Measurements from ENCODE around the gene CHD2. TPM values are rescaled to one million over a fixed set of nuclear protein-coding genes. Genes with fewer than 3 reads are reported as not detected.

The CHD2 gene
- total RNA-seq, 1 experiment from 2014 or later: 120 TPM

DNA sequence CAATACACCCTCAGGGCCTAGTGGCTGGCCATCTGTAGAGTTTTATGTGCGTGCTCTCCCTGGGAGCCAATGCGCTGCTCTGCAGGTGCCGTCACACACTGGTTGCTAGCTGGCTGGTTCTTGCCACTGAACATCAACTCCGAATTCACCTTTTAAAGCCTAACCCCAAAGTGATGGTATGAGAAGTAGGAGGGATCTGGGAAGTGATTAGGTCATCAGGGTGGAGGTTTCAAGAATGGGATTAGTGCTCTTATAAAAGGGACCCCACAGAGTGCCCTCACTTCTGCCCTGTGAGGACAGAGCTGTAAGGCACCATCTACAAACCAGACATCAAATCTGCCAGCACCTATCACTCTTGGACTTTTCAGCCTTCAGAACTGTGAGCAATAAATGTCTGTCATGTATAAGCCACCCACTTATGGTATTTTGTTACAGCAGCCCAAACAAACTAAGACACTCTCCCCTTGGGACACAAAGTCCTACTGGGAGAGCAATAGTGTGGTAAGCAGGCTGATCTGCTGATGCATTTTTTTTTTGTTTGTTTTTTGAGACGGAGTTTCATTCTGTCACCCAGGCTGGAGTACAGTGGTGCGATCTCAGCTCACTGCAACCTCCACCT is 168.6 kb downstream of the CHD2 start:
- CTCF ChIA-PET: no interaction called here
- no TSS peak for BruUV-seq (replicated peaks)
- peaks cover 28% of the 10 kb centered on the region for H3K4me1 ChIP-seq (replicated peaks; ENCODE audit: insufficient read depth)

DNA sequence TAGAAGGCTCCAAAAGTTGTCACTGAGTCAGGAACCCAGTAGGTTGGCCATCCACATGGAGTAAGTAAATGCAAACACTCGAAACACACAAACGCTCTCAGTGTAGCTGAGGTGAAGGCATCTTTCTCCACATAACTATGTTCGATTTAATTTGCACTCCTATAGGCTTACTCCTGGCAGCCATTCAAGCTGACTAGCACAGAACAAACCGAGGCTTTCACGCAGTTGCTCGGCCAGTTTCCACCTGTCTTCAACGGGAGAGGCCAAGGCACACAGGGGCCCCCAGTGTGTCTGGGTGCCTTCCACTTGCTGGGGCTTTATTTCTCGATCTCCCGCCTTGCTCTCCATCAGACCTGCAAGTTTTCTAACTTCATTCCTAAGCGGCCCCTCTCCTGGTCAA is 170.0 kb downstream of the CHD2 start:
- Histone ChIP-seq H3K4me2 (no peak overlapping the region), H3K9me2 (ENCODE audit: insufficient read depth) (no peaks in the 10 kb centered on the region), H3K36me3 (ENCODE audit: low read depth) (no peaks in the 10 kb centered on the region), H3K9me3 (ENCODE audit: insufficient read depth, low read depth) (no peaks in the 10 kb centered on the region), H3K4me3 (no peak overlapping the region), H3K27me3 (ENCODE audit: insufficient read depth, low read depth) (0 out of 2 replicates have a peak, but pooled peaks cover 4% of the 10 kb centered on the region), H4K20me1 (ENCODE audit: insufficient read depth) (no peaks in the 10 kb centered on the region), H3K79me2 (ENCODE audit: low read depth) (no peaks in the 10 kb centered on the region), H3K27ac (no peak overlapping the region), H3F3A (ENCODE audit: insufficient read depth, low read depth) (peaks cover 13% of the 10 kb centered on the region), H3K4me1 (replicated peaks; ENCODE audit: insufficient read depth) (peaks cover 19% of the 10 kb centered on the region), H2AFZ (no peak overlapping the region)
- no TSS peak for BruUV-seq (replicated peaks)
- ChIA-PET POLR2A (ENCODE audit: unreplicated experiment) (no interaction called here), CTCF (no interaction called here)
- intact Hi-C loops (cut with micrococcal nuclease; ENCODE audit: unreplicated experiment): loop anchor here (5.0 kb wide), 1 partner anchor 268 kb away; no protein-coding TSS in a partner anchor
- TF ChIP-seq, protein P1, sequence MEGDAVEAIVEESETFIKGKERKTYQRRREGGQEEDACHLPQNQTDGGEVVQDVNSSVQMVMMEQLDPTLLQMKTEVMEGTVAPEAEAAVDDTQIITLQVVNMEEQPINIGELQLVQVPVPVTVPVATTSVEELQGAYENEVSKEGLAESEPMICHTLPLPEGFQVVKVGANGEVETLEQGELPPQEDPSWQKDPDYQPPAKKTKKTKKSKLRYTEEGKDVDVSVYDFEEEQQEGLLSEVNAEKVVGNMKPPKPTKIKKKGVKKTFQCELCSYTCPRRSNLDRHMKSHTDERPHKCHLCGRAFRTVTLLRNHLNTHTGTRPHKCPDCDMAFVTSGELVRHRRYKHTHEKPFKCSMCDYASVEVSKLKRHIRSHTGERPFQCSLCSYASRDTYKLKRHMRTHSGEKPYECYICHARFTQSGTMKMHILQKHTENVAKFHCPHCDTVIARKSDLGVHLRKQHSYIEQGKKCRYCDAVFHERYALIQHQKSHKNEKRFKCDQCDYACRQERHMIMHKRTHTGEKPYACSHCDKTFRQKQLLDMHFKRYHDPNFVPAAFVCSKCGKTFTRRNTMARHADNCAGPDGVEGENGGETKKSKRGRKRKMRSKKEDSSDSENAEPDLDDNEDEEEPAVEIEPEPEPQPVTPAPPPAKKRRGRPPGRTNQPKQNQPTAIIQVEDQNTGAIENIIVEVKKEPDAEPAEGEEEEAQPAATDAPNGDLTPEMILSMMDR (conservative IDR thresholded peaks at IDR 0.05): no peak
- no peak for TF ChIP-seq EZH2 (IDR thresholded peaks at IDR 0.05; ENCODE audit: low read depth)
- no peak for DNase-seq

More for the DNA sequence above, 168.6 kb downstream of the CHD2 start:
- no peak overlapping the region for H2AFZ ChIP-seq
- DNase-seq: no peak
- H3K4me3 ChIP-seq: no peak overlapping the region
- no peak overlapping the region for H3K27ac ChIP-seq
- no peaks in the 10 kb centered on the region for H3K9me2 ChIP-seq (ENCODE audit: insufficient read depth)
- H3K9me3 ChIP-seq (ENCODE audit: insufficient read depth, low read depth): no peaks in the 10 kb centered on the region
- no peak overlapping the region for H3K4me2 ChIP-seq
- intact Hi-C loops (cut with micrococcal nuclease; ENCODE audit: unreplicated experiment): no loop called here
- POLR2A ChIA-PET (ENCODE audit: unreplicated experiment): no interaction called here
- H3K79me2 ChIP-seq (ENCODE audit: low read depth): no peaks in the 10 kb centered on the region
- peaks cover 8% of the 10 kb centered on the region for H3F3A ChIP-seq (ENCODE audit: insufficient read depth, low read depth)
- no peaks in the 10 kb centered on the region for H4K20me1 ChIP-seq (ENCODE audit: insufficient read depth)
- TF ChIP-seq EZH2 (IDR thresholded peaks at IDR 0.05; ENCODE audit: low read depth): no peak
- TF ChIP-seq, protein P1 (conservative IDR thresholded peaks at IDR 0.05): no peak
- no peaks in the 10 kb centered on the region for H3K27me3 ChIP-seq (ENCODE audit: insufficient read depth, low read depth)
- no peaks in the 10 kb centered on the region for H3K36me3 ChIP-seq (ENCODE audit: low read depth)

DNA sequence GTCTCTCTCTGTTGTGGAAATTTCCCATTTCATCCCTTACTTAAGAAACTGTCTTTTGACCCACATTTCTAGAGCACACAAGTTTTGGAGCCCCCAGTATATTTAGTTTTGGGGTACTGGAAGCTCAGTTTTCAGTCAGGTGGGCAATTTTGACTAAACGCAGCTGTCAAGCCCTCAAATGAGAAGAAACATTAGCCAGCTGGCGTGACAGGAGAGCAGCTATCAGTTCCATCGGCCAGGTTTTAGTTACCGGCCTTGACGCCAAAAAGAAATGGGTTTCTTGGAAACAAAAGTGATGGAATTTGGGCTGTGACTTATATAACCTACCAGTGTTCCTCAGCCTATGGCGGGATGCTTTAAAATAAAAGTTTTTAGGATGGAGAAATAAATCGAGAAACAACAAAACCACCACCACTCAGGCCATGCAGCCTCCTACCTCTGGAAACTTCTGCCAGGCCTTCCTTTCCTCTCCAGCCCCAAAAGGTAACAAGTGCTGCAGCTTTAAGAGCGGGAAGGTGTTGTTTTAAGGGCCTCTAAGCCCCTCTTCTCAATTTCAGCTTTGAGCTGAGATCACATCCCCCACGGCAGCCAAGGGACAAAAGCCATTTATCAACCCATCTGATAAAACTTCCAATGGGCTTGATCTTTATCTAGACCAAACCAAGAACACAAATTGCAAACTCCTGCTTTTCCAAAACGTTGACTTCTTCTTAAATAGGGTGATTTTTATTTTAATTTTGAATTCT is 170.6 kb downstream of the CHD2 start:
- no TSS peak for BruUV-seq (replicated peaks)
- Histone ChIP-seq H3K4me1 (replicated peaks; ENCODE audit: insufficient read depth) (peaks cover 19% of the 10 kb centered on the region), H3K27ac (no peak overlapping the region), H2AFZ (no peak overlapping the region), H3K9me2 (ENCODE audit: insufficient read depth) (no peaks in the 10 kb centered on the region), H3K79me2 (ENCODE audit: low read depth) (no peaks in the 10 kb centered on the region), H3F3A (ENCODE audit: insufficient read depth, low read depth) (peaks cover 13% of the 10 kb centered on the region), H3K4me3 (no peak overlapping the region), H3K4me2 (peak overlapping the region; percentile 97; the same call in 1 of the 2 replicates), H4K20me1 (ENCODE audit: insufficient read depth) (no peaks in the 10 kb centered on the region), H3K9me3 (ENCODE audit: insufficient read depth, low read depth) (no peaks in the 10 kb centered on the region), H3K27me3 (ENCODE audit: insufficient read depth, low read depth) (0 out of 2 replicates have a peak, but pooled peaks cover 4% of the 10 kb centered on the region), H3K36me3 (ENCODE audit: low read depth) (no peaks in the 10 kb centered on the region)
- intact Hi-C loops (cut with micrococcal nuclease; ENCODE audit: unreplicated experiment): loop anchor here (5.0 kb wide), 1 partner anchor 268 kb away; no protein-coding TSS in a partner anchor
- no peak for DNase-seq
- ChIA-PET POLR2A (ENCODE audit: unreplicated experiment) (no interaction called here), CTCF (no interaction called here)
- TF ChIP-seq, protein P1 (conservative IDR thresholded peaks at IDR 0.05): no peak
- no peak for TF ChIP-seq EZH2 (IDR thresholded peaks at IDR 0.05; ENCODE audit: low read depth)
